OCI-LY7 (cell line): ENCODE measurements around the gene GTF2F1. TPM values are rescaled to one million over a fixed set of nuclear protein-coding genes. Genes with fewer than 3 reads are reported as not detected.

Experiments
- BruUV-seq: library from RNA; stranded (reverse); fragments of 400-500 nt; replicated peaks from 2 replicates; lab custom pipeline; 2021; lab: Mats Ljungman, UMichigan
- CTCF ChIA-PET: fragments of 300-600 bp; sonication (Branson Sonifier 250); formaldehyde crosslinking; loops from one replicate; lab custom pipeline; 2022; ENCODE audit warnings: antibody characterized with exemption; ENCODE audit not compliant: unreplicated experiment; lab: Charles Lee
- POLR2A ChIA-PET: fragments of 300-600 bp; sonication (Branson Sonifier 250); formaldehyde crosslinking; loops from one replicate; lab custom pipeline; 2022; ENCODE audit warnings: antibody characterized with exemption; lab: Charles Lee
- DNase-seq: peaks from one replicate; pipeline ENCODE4 v3.0.0-alpha.2; 2015; ENCODE audit warnings: low spot score
- H2AFZ ChIP-seq: fragments of 200-600 bp; sonication (generic), shearing (Covaris generic); 2 replicates; pipeline ENCODE4 v1.6.1; 2014; ENCODE audit warnings: mild to moderate bottlenecking, antibody characterized with exemption, low read length, moderate library complexity
- H3K27ac ChIP-seq: fragments of 200-600 bp; sonication (generic); 2 replicates; pipeline ENCODE4 v1.5.1; 2014; ENCODE audit warnings: mixed run types, low read depth, mild to moderate bottlenecking, moderate library complexity, low read length, inconsistent platforms; ENCODE audit not compliant: poor library complexity, severe bottlenecking
- H3K36me3 ChIP-seq: fragments of 200-600 bp; sonication (generic); 2 replicates; pipeline ENCODE4 v1.6.1; 2014; ENCODE audit warnings: mild to moderate bottlenecking, antibody characterized with exemption, low read length, moderate library complexity, mixed read lengths; ENCODE audit not compliant: insufficient read depth
- H3K4me1 ChIP-seq: fragments of 200-600 bp; sonication (generic); 2 replicates; pipeline ENCODE4 v1.5.1; 2014; ENCODE audit warnings: mild to moderate bottlenecking, low read length; ENCODE audit not compliant: insufficient read depth, poor library complexity, severe bottlenecking
- H3K4me2 ChIP-seq: fragments of 200-600 bp; sonication (generic); 2 replicates; pipeline ENCODE4 v1.6.1; 2014; ENCODE audit warnings: mild to moderate bottlenecking, low read length
- H3K4me3 ChIP-seq: fragments of 200-600 bp; sonication (generic); 2 replicates; pipeline ENCODE4 v1.5.1; 2014; ENCODE audit warnings: mild to moderate bottlenecking, low read depth, low read length; ENCODE audit not compliant: poor library complexity, severe bottlenecking
- H3K79me2 ChIP-seq: fragments of 200-600 bp; sonication (generic); 2 replicates; pipeline ENCODE4 v1.6.1; 2016; ENCODE audit warnings: low read depth, mild to moderate bottlenecking, low read length, moderate library complexity, mixed read lengths; ENCODE audit not compliant: insufficient read depth
- H3K9me2 ChIP-seq: fragments of 200-600 bp; sonication (generic); 2 replicates; pipeline ENCODE4 v1.6.1; 2016; ENCODE audit warnings: mild to moderate bottlenecking, low read length, mixed read lengths; ENCODE audit not compliant: insufficient read depth
- H3K9me3 ChIP-seq: fragments of 200-600 bp; sonication (generic); 2 replicates; pipeline ENCODE4 v1.6.1; 2014; ENCODE audit warnings: mild to moderate bottlenecking, mixed run types, low read length, mixed read lengths
- H4K20me1 ChIP-seq: fragments of 200-600 bp; sonication (generic); 2 replicates; pipeline ENCODE4 v1.6.1; 2014; ENCODE audit warnings: mild to moderate bottlenecking, antibody characterized with exemption, low read length, moderate library complexity, mixed read lengths; ENCODE audit not compliant: insufficient read depth
- EZH2phosphoT487 ChIP-seq: fragments of 200-600 bp; sonication (generic); IDR thresholded peaks from 2 replicates; pipeline ENCODE4 v1.6.1; 2018; ENCODE audit warnings: low read depth, borderline replicate concordance, mild to moderate bottlenecking, mixed run types, antibody characterized with exemption, low read length, moderate library complexity, mixed read lengths
- intact Hi-C: fragments of 100-400 bp; cut with micrococcal nuclease; formaldehyde crosslinking; loops from one replicate; pipeline ENCODE4 v1.10.0; 2022; ENCODE audit not compliant: unreplicated experiment
- total RNA-seq, 2 experiments: library from RNA; depleted of rRNA in 1 of 2; stranded (reverse); fragments of >200 nt in 1 of 2; shearing (Covaris generic) in 1 of 2; gene quantifications; 2 replicates each; pipeline ENCODE4 v1.2.3, GENCODE V29; 2014 to 2022
- TF ChIP-seq, protein P1 (sequence below): fragments of 200-600 bp; sonication (generic); conservative IDR thresholded peaks from 2 replicates; pipeline ENCODE4 v1.5.1; 2014; ENCODE audit warnings: mild to moderate bottlenecking, antibody characterized with exemption, low read length, moderate library complexity, mixed read lengths

The GTF2F1 gene
- total RNA-seq, 2 experiments from 2014 or later = 31.1 to 43.2 TPM

DNA sequence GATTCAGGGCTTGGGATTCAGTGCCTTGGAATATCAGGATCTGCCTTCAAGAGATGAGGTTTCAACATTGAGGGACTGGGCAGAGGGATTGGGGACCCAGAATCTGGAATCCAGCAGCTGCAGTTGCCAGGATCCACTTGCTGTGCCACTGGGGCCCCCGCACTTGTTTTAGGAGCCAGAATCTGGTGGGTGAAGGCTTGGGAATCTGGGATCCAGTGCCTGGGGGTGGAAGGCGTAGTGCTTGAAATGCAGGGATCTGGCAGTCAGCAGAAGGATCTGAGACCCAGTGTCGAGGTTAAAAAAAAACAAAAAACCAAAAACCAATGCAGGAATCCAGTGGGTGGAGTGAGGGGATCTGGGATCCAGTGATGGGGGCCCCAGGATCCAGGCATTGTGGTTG lies 47.9 kb upstream of the GTF2F1 start:
- DNase-seq = no peak
- CTCF ChIA-PET = no interaction called here
- H3K27ac ChIP-seq = no peak overlapping the region
- peaks cover 22% of the 10 kb centered on the region for H3K36me3 ChIP-seq
- H3K4me1 ChIP-seq = no peaks in the 10 kb centered on the region
- intact Hi-C loops = no loop called here
- H4K20me1 ChIP-seq = no peaks in the 10 kb centered on the region
- no peaks in the 10 kb centered on the region for H3K79me2 ChIP-seq
- POLR2A ChIA-PET = no interaction called here
- H3K9me3 ChIP-seq = no peaks in the 10 kb centered on the region
- no peak overlapping the region for H3K4me2 ChIP-seq
- BruUV-seq = no TSS peak
- no peak overlapping the region for H3K4me3 ChIP-seq
- H3K9me2 ChIP-seq = no peaks in the 10 kb centered on the region
- H2AFZ ChIP-seq = no peak overlapping the region
- TF ChIP-seq, protein P1, sequence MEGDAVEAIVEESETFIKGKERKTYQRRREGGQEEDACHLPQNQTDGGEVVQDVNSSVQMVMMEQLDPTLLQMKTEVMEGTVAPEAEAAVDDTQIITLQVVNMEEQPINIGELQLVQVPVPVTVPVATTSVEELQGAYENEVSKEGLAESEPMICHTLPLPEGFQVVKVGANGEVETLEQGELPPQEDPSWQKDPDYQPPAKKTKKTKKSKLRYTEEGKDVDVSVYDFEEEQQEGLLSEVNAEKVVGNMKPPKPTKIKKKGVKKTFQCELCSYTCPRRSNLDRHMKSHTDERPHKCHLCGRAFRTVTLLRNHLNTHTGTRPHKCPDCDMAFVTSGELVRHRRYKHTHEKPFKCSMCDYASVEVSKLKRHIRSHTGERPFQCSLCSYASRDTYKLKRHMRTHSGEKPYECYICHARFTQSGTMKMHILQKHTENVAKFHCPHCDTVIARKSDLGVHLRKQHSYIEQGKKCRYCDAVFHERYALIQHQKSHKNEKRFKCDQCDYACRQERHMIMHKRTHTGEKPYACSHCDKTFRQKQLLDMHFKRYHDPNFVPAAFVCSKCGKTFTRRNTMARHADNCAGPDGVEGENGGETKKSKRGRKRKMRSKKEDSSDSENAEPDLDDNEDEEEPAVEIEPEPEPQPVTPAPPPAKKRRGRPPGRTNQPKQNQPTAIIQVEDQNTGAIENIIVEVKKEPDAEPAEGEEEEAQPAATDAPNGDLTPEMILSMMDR = no peak
- no peak for TF ChIP-seq EZH2phosphoT487

DNA sequence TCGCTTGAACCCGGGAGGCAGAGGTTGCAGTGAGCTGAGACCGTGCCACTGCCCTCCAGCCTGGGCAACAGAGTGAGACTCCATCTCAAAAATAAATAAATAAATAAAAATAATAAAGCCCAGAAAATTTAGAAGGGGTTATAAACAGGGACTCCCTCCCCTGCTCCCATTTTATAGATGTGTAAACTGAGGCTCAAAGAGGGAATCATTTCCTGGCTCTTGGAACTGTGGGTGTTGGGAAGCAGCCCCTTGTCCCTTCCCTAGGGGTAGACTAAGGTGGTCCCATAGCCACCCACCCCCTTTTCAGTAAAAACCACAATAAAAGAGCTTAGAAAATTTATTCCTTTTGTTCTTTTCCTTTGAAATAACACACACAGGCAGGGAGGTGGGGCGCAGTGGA lies 46.8 kb upstream of the GTF2F1 start:
- no peak for TF ChIP-seq EZH2phosphoT487
- TF ChIP-seq, protein P1 = no peak
- BruUV-seq = no TSS peak

DNA sequence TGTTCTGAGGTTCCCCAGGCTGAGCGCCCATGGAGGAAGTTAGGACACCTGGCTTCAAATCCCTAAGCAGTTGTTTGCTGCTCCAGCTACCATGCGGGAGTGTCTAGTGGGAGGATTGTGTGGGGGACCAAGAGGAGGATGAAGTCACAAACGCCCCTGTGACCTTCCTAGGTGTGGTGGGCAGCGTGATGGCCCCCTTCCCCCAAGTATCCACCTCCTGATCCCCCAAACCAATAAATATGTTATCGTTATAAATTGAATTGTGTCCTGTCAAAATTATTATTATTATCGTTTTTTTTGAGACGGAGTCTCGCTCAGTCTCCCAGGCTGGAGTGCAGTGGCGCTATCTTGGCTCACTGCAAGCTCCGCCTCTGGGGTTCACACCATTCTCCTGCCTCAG lies 40.7 kb upstream of the GTF2F1 start, which contains the start of gene SLC25A41:
TSS of gene SLC25A41 (minus strand) at position 101 of the 400 bp plus-strand sequence. CDS start at position 31, 70 bp downstream.
- CTCF ChIA-PET = no interaction called here
- intact Hi-C loops = no loop called here

More for the DNA sequence above, 46.8 kb upstream of the GTF2F1 start:
- no peak overlapping the region for H3K4me3 ChIP-seq
- peaks cover 11% of the 10 kb centered on the region for H3K36me3 ChIP-seq
- H3K9me2 ChIP-seq = no peaks in the 10 kb centered on the region
- ChIA-PET CTCF (no interaction called here), POLR2A (no interaction called here)
- no peaks in the 10 kb centered on the region for H4K20me1 ChIP-seq
- no peaks in the 10 kb centered on the region for H3K9me3 ChIP-seq
- H3K4me2 ChIP-seq = no peak overlapping the region
- H3K79me2 ChIP-seq = no peaks in the 10 kb centered on the region
- H2AFZ ChIP-seq = no peak overlapping the region
- no peak overlapping the region for H3K27ac ChIP-seq
- no peaks in the 10 kb centered on the region for H3K4me1 ChIP-seq
- no peak for DNase-seq
- intact Hi-C loops = no loop called here

More for the DNA sequence above, 40.7 kb upstream of the GTF2F1 start, which contains the start of gene SLC25A41:
- no peak within 1 kb of the TSS for H3K27ac ChIP-seq
- no TSS peak for BruUV-seq
- no peaks in the 10 kb centered on the region for H3K9me2 ChIP-seq
- no peak for DNase-seq
- TF ChIP-seq, protein P1 = no peak
- no peak for TF ChIP-seq EZH2phosphoT487
- H2AFZ ChIP-seq = no peak within 1 kb of the TSS
- POLR2A ChIA-PET = interaction anchor here (1.1 kb wide), 1 partner anchor 8 kb away, joined by 3 read pairs; no protein-coding TSS in a partner anchor
- no peak within 1 kb of the TSS for H3K4me2 ChIP-seq
- no peaks in the 10 kb centered on the region for H4K20me1 ChIP-seq
- H3K36me3 ChIP-seq = no peaks in the 10 kb centered on the region
- no peaks in the 10 kb centered on the region for H3K4me1 ChIP-seq
- H3K4me3 ChIP-seq = no peak within 1 kb of the TSS
- H3K9me3 ChIP-seq = no peaks in the 10 kb centered on the region
- no peaks in the 10 kb centered on the region for H3K79me2 ChIP-seq
